Measurements from ENCODE around the gene SF3B5. TPM values are rescaled to one million over a fixed set of nuclear protein-coding genes. Genes with fewer than 3 reads are reported as not detected.
"Not testable (repeated sequence)": the region's sequence is repeated elsewhere in the genome, so short reads cannot be mapped to it uniquely, and the experiment has no call there.

Gene SF3B5
- total and polyA plus RNA-seq, 2 donors from 2014 or later = 101 to 420 TPM

DNA sequence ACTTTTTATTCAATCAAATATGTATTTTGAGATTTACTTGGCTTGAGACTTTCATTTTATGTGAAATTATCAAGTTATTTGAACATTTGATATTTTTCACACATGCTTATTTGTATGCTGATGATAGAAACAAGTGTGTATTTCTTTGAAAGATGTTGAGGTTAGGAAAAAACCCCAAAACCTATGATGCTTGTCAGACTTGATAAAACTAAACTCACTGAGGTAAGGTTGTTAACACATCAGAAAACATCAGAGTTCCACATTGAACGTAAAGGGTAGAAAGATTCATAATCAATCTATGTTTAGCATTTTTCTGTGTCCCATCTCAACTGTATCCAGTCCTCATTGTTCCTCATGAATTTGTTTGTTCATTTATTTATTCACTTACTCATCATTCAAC is 12.2 kb downstream of the SF3B5 start:
- Histone ChIP-seq H3K27ac (ENCODE audit: low read depth in 2 of 2, low read length in 2 of 2) (no peak overlapping the region), H3K4me1 (ENCODE audit: control insufficient read depth in 2 of 3, insufficient read depth in 2 of 3, low read depth in 1 of 3, low read length in 3 of 3) (no peaks in the 10 kb centered on the region), H3K9me3 (ENCODE audit: control insufficient read depth in 2 of 3, insufficient read depth in 1 of 3, low read length in 3 of 3) (no peaks in the 10 kb centered on the region), H3K36me3 (ENCODE audit: control insufficient read depth in 2 of 3, insufficient read depth in 3 of 3, low read length in 3 of 3) (peaks cover 0 to 2% (median 0%) of the 10 kb centered on the region in 3 donors), H3K4me3 (ENCODE audit: low read length in 3 of 3) (no peak overlapping the region), H3K9ac (ENCODE audit: low read length in 3 of 3) (no peak overlapping the region), H3K27me3 (ENCODE audit: control insufficient read depth, insufficient read depth, low read length) (no peaks in the 10 kb centered on the region)
- intact Hi-C loops (cut with DNase I) = no loop called here
- DNase-seq (no peak), FAIRE-seq (no peak)
- TF ChIP-seq, protein P1, sequence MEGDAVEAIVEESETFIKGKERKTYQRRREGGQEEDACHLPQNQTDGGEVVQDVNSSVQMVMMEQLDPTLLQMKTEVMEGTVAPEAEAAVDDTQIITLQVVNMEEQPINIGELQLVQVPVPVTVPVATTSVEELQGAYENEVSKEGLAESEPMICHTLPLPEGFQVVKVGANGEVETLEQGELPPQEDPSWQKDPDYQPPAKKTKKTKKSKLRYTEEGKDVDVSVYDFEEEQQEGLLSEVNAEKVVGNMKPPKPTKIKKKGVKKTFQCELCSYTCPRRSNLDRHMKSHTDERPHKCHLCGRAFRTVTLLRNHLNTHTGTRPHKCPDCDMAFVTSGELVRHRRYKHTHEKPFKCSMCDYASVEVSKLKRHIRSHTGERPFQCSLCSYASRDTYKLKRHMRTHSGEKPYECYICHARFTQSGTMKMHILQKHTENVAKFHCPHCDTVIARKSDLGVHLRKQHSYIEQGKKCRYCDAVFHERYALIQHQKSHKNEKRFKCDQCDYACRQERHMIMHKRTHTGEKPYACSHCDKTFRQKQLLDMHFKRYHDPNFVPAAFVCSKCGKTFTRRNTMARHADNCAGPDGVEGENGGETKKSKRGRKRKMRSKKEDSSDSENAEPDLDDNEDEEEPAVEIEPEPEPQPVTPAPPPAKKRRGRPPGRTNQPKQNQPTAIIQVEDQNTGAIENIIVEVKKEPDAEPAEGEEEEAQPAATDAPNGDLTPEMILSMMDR (IDR thresholded peaks at IDR 0.05; ENCODE audit: borderline replicate concordance, extremely low read depth, insufficient read depth) = no peak

DNA sequence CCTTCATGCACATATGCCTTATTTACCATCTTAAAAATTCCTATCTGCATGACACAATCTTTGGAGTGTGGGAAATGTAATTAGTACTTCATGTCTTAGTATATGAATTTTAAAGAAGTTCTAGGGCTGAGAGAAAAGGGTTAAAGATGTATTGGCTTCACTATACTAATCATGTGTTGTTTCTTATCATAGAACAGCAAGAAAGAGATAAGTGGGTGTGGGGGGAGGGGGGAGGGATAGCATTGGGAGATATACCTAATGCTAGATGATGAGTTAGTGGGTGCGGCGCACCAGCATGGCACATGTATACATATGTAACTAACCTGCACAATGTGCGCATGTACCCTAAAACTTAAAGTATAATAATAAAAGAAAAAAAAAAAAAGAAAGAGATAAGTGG is 13.0 kb downstream of the SF3B5 start:
- H3K36me3 ChIP-seq (ENCODE audit: control insufficient read depth in 2 of 3, insufficient read depth in 3 of 3, low read length in 3 of 3); DNase-seq; H3K27ac ChIP-seq (ENCODE audit: low read depth in 2 of 2, low read length in 2 of 2); H3K9ac ChIP-seq (ENCODE audit: low read length in 3 of 3); H3K27me3 ChIP-seq (ENCODE audit: control insufficient read depth, insufficient read depth, low read length); H3K9me3 ChIP-seq (ENCODE audit: control insufficient read depth in 2 of 3, insufficient read depth in 1 of 3, low read length in 3 of 3); intact Hi-C loops (cut with DNase I); H3K4me3 ChIP-seq (ENCODE audit: low read length in 3 of 3); FAIRE-seq; H3K4me1 ChIP-seq (ENCODE audit: control insufficient read depth in 2 of 3, insufficient read depth in 2 of 3, low read depth in 1 of 3, low read length in 3 of 3): not testable (repeated sequence)

DNA sequence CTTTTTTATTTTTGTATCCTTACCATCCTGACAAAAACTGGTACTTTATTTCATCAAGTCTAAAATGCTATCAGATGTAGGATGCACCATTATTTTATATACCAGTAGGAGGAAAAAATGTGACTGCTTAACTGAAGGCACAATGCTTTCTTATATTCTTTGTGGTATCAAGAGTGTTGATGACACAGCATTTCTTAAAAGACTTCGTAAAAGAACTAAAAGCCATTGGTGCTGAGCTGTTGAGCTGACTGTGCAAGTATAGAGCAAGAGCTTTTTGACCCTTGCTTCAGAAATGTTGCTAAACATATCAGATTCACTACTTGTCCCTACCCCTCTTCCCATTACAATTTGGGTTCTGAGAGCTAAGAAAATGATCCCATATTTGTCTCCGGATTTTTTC is 17.5 kb downstream of the SF3B5 start:
- Histone ChIP-seq H3K9ac (ENCODE audit: low read length in 3 of 3) (no peak overlapping the region), H3K27me3 (ENCODE audit: control insufficient read depth, insufficient read depth, low read length) (no peaks in the 10 kb centered on the region), H3K36me3 (ENCODE audit: control insufficient read depth in 2 of 3, insufficient read depth in 3 of 3, low read length in 3 of 3) (no peaks in the 10 kb centered on the region), H3K4me1 (ENCODE audit: control insufficient read depth in 2 of 3, insufficient read depth in 2 of 3, low read depth in 1 of 3, low read length in 3 of 3) (no peaks in the 10 kb centered on the region), H3K27ac (ENCODE audit: low read depth in 2 of 2, low read length in 2 of 2) (no peak overlapping the region), H3K9me3 (ENCODE audit: control insufficient read depth in 2 of 3, insufficient read depth in 1 of 3, low read length in 3 of 3) (no peaks in the 10 kb centered on the region), H3K4me3 (ENCODE audit: low read length in 3 of 3) (no peak overlapping the region)
- no peak for FAIRE-seq
- DNase-seq = no peak
- intact Hi-C loops (cut with DNase I) = no loop called here
- TF ChIP-seq, protein P1 (IDR thresholded peaks at IDR 0.05; ENCODE audit: borderline replicate concordance, extremely low read depth, insufficient read depth) = no peak

DNA sequence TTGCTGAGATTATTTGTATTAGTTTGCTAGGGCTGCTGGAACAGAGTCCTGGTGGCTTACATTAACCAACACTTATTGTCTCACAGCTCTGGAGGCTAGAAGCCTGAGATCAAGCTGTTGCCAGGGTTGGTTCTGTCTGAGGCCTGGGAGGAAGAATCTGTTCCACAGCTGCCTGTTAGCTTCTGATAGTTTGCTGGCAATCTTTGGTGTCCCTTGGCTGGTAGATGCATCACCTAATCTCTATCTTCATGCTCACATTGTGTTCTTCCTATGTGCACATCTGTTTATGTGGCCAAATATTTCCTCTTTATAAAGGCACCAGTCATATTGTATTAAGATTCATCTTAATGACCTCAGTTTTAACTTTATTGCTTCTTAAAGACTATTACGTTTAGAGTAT is 19.5 kb downstream of the SF3B5 start:
- no peak overlapping the region for H3K4me3 ChIP-seq (ENCODE audit: low read length in 3 of 3)
- no peaks in the 10 kb centered on the region for H3K27me3 ChIP-seq (ENCODE audit: control insufficient read depth, insufficient read depth, low read length)
- no peaks in the 10 kb centered on the region for H3K9me3 ChIP-seq (ENCODE audit: control insufficient read depth in 2 of 3, insufficient read depth in 1 of 3, low read length in 3 of 3)
- no peaks in the 10 kb centered on the region for H3K36me3 ChIP-seq (ENCODE audit: control insufficient read depth in 2 of 3, insufficient read depth in 3 of 3, low read length in 3 of 3)
- no peak overlapping the region for H3K27ac ChIP-seq (ENCODE audit: low read depth in 2 of 2, low read length in 2 of 2)
- no peak for DNase-seq
- no peak for FAIRE-seq
- TF ChIP-seq, protein P1 (IDR thresholded peaks at IDR 0.05; ENCODE audit: borderline replicate concordance, extremely low read depth, insufficient read depth) = no peak
- intact Hi-C loops (cut with DNase I) = no loop called here
- H3K4me1 ChIP-seq (ENCODE audit: control insufficient read depth in 2 of 3, insufficient read depth in 2 of 3, low read depth in 1 of 3, low read length in 3 of 3) = no peaks in the 10 kb centered on the region
- no peak overlapping the region for H3K9ac ChIP-seq (ENCODE audit: low read length in 3 of 3)

All from kidney (tissue), 14 donors.